Measurements from ENCODE around the gene DYNLT5.

DNA sequence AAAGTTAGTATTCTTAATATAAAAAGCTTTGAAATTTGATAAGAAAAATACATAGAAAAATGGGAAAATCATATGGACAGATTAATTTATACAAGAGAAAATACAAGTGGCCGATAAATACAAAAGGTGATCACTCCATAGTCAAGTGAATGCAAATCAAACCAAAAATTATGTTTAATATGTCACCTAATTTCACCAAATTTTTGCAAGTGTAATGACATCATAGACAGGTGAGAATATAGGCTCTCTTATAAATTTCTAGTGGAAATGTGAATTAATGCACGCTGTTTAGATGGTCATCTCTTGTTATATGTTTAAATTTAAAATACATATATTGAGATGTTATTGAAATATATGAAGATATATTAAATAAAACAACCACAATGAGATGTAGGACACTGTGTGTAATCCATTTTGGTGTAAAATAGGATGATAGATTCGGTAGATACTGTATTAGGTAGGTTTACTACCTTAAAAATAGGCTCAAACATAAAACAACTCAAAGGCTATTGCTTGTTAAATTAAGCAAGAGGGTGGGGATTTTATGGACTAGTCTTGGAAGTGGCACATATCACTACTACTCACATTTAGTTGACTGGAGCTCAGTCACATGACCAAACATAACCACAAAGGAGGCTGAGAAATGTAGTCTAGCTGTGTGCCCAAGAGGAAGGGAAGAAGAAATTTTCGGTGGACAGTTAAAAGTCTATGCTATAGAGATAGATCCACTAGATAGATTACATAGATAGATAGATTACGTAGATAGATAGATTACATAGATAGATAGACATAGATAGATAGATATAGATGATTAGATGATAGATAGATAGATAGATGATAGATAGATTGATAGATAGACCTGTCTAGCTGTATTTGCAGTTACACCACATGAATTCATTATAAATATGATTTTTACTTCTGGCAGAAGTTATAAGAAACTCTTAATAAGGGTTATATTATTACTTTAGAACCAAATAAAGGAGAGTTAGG is 39.7 kb downstream of the DYNLT5 start:
- TF ChIP-seq, protein P1, sequence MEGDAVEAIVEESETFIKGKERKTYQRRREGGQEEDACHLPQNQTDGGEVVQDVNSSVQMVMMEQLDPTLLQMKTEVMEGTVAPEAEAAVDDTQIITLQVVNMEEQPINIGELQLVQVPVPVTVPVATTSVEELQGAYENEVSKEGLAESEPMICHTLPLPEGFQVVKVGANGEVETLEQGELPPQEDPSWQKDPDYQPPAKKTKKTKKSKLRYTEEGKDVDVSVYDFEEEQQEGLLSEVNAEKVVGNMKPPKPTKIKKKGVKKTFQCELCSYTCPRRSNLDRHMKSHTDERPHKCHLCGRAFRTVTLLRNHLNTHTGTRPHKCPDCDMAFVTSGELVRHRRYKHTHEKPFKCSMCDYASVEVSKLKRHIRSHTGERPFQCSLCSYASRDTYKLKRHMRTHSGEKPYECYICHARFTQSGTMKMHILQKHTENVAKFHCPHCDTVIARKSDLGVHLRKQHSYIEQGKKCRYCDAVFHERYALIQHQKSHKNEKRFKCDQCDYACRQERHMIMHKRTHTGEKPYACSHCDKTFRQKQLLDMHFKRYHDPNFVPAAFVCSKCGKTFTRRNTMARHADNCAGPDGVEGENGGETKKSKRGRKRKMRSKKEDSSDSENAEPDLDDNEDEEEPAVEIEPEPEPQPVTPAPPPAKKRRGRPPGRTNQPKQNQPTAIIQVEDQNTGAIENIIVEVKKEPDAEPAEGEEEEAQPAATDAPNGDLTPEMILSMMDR (IDR thresholded peaks at IDR 0.05; ENCODE audit: low read length), result no peak
- TF ChIP-seq EZH2 (IDR thresholded peaks at IDR 0.05; ENCODE audit: borderline replicate concordance, low read length), result no peak

Measured in OCI-LY1 (cell line).